ENCODE data around the gene POLR1A.

Gene POLR1A

DNA sequence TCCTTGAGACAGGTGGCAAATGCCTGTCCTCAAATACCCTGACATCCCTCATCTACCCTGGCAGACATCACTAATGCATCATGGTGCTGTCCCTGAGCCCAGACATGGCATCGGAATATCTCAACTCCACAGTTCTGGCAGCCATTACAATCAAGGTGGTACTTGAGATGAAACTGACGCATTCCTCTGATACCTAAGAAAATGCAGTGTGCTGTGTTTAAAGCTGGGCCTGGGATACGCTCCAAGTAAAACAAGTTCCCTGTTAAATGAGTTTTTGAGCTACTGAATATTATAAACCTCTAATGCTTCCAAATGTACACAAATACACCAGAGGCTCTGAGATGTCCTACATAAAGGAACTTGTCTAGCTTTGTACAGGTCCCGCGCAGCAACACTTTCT, 29.8 kb downstream of the POLR1A start:
- Histone ChIP-seq H3K36me3 (ENCODE audit: control insufficient read depth, insufficient read depth, low read length) (peaks cover 43% of the 10 kb centered on the region), H3K4me3 (replicated peaks; ENCODE audit: low read depth, low read length) (no peak overlapping the region), H3K27me3 (replicated peaks; ENCODE audit: control insufficient read depth, insufficient read depth, low read length) (no peaks in the 10 kb centered on the region)
- no peak for DNase-seq (ENCODE audit: extremely low read depth, insufficient read length)
- TF ChIP-seq, protein P1, sequence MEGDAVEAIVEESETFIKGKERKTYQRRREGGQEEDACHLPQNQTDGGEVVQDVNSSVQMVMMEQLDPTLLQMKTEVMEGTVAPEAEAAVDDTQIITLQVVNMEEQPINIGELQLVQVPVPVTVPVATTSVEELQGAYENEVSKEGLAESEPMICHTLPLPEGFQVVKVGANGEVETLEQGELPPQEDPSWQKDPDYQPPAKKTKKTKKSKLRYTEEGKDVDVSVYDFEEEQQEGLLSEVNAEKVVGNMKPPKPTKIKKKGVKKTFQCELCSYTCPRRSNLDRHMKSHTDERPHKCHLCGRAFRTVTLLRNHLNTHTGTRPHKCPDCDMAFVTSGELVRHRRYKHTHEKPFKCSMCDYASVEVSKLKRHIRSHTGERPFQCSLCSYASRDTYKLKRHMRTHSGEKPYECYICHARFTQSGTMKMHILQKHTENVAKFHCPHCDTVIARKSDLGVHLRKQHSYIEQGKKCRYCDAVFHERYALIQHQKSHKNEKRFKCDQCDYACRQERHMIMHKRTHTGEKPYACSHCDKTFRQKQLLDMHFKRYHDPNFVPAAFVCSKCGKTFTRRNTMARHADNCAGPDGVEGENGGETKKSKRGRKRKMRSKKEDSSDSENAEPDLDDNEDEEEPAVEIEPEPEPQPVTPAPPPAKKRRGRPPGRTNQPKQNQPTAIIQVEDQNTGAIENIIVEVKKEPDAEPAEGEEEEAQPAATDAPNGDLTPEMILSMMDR (IDR thresholded peaks at IDR 0.05; ENCODE audit: insufficient read depth, low read length, poor library complexity, severe bottlenecking) = no peak

- Histone ChIP-seq H3K4me3 (replicated peaks; ENCODE audit: low read depth, low read length) (no peak overlapping the region), H3K36me3 (ENCODE audit: control insufficient read depth, insufficient read depth, low read length) (peaks cover 41% of the 10 kb centered on the region), H3K27me3 (replicated peaks; ENCODE audit: control insufficient read depth, insufficient read depth, low read length) (no peaks in the 10 kb centered on the region)
- TF ChIP-seq, protein P1 (IDR thresholded peaks at IDR 0.05; ENCODE audit: insufficient read depth, low read length, poor library complexity, severe bottlenecking) = no peak
- no peak for DNase-seq (ENCODE audit: extremely low read depth, insufficient read length)
These were observed 30.9 kb downstream of the POLR1A start for GRCh38 chr2:86074811-86075210.

DNA sequence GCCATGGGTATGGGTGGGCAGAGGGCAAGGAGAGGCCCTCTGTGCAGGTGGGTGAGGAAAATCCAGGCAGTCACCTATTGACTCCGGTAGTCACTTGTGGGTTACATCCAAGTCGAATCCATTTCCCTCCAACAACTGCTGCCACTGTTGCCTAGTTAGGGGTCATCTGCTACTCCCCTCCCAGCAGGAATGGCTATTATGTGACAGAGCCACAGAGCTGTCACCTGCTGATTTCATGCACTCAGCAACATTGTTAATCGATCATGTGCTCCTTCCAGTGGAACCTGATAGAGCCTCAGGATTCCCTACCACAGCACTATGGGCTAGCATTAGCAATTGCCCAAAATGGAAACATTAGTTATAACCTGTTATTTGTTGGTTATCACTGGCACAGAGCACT, 31.4 kb downstream of the POLR1A start:
- H3K36me3 ChIP-seq (ENCODE audit: control insufficient read depth, insufficient read depth, low read length) = peaks cover 41% of the 10 kb centered on the region
- no peak for DNase-seq (ENCODE audit: extremely low read depth, insufficient read length)
- TF ChIP-seq, protein P1 (IDR thresholded peaks at IDR 0.05; ENCODE audit: insufficient read depth, low read length, poor library complexity, severe bottlenecking) = no peak
- H3K27me3 ChIP-seq (replicated peaks; ENCODE audit: control insufficient read depth, insufficient read depth, low read length) = no peaks in the 10 kb centered on the region
- H3K4me3 ChIP-seq (replicated peaks; ENCODE audit: low read depth, low read length) = no peak overlapping the region

GRCh38 chr2:86073225-86073624, 32.5 kb downstream of the POLR1A start:
- Histone ChIP-seq H3K36me3 (ENCODE audit: control insufficient read depth, insufficient read depth, low read length) (peaks cover 43% of the 10 kb centered on the region), H3K27me3 (replicated peaks; ENCODE audit: control insufficient read depth, insufficient read depth, low read length) (no peaks in the 10 kb centered on the region), H3K4me3 (replicated peaks; ENCODE audit: low read depth, low read length) (no peak overlapping the region)
- DNase-seq (ENCODE audit: extremely low read depth, insufficient read length) = no peak
- TF ChIP-seq, protein P1 (IDR thresholded peaks at IDR 0.05; ENCODE audit: insufficient read depth, low read length, poor library complexity, severe bottlenecking) = no peak

DNA sequence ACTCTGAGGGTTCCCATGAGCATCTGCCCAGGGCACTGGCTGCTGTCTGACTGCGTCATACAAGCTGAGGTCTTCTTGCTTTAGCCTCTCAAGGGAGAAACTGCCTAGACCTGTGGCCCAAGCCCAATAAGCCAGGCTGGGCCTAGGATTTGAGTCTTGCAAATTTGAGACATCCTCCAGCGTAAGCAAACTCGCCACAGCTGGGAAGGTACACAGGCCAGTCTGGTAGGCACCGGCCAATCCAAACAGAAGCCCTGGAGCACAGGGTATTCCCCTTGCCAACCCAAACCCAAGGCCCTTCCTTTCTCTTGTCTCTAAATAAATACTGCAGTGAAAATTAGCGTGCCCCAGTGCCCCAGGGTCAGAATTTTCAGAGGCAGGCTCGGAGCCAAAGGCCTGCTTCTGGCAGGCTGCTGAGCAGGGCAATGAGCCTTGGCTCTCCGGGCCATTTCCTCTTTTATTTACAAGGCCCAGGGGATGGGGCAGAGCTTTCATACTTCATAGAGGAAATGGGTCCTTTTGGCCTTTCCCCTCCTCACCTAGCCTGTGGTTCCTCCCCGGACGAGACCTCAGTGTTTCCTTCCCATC, 33.3 kb downstream of the POLR1A start:
- Histone ChIP-seq H3K36me3 (ENCODE audit: control insufficient read depth, insufficient read depth, low read length) (peaks cover 38% of the 10 kb centered on the region), H3K4me3 (replicated peaks; ENCODE audit: low read depth, low read length) (no peak overlapping the region), H3K27me3 (replicated peaks; ENCODE audit: control insufficient read depth, insufficient read depth, low read length) (no peaks in the 10 kb centered on the region)
- DNase-seq (ENCODE audit: extremely low read depth, insufficient read length) = peak; percentile 31
- TF ChIP-seq, protein P1 (IDR thresholded peaks at IDR 0.05; ENCODE audit: insufficient read depth, low read length, poor library complexity, severe bottlenecking) = no peak

DNA sequence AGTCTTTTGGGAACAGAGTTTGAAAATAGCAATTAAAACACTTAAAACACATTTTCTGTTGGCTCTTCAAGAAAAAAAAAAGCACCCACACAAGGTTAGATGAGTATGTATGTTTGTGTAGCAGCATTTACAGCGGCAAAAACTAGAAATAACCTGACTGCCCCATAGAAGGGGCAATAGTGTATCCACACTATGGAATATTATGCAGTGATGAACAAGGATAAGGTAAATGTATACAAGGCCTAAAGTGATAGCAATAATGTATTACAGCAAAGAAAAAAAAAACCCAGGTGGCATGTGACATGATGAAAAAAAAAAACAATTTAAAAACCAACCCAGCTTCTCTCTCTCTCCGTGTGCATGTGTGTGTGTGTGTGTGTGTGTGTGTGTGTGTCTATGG, 34.8 kb downstream of the POLR1A start:
- no peak for DNase-seq (ENCODE audit: extremely low read depth, insufficient read length)
- TF ChIP-seq, protein P1 (IDR thresholded peaks at IDR 0.05; ENCODE audit: insufficient read depth, low read length, poor library complexity, severe bottlenecking) = no peak
- no peak overlapping the region for H3K4me3 ChIP-seq (replicated peaks; ENCODE audit: low read depth, low read length)
- no peaks in the 10 kb centered on the region for H3K27me3 ChIP-seq (replicated peaks; ENCODE audit: control insufficient read depth, insufficient read depth, low read length)
- H3K36me3 ChIP-seq (ENCODE audit: control insufficient read depth, insufficient read depth, low read length) = peaks cover 28% of the 10 kb centered on the region
